SK-N-SH (cell line): Measurements from ENCODE around the gene PAFAH1B1.

Experiments used
- JUND ChIP-seq: IDR thresholded peaks from 2 replicates; pipeline ENCODE4 v1.4.0; 2012
- RAD21 ChIP-seq: IDR thresholded peaks from 2 replicates; pipeline ENCODE4 v1.6.1; 2012; ENCODE audit warnings: mild to moderate bottlenecking, low read length
- SIN3A ChIP-seq: IDR thresholded peaks from 2 replicates; pipeline ENCODE4 v1.6.1; 2012; ENCODE audit warnings: low read depth, mild to moderate bottlenecking, low read length, moderate library complexity, borderline replicate concordance
- TAF1 ChIP-seq: IDR thresholded peaks from 2 replicates; pipeline ENCODE4 v1.6.1; 2012; ENCODE audit warnings: low read depth, mild to moderate bottlenecking, low read length, moderate library complexity, borderline replicate concordance
- TF ChIP-seq, protein P1 (sequence below): fragments of 200-600 bp; sonication (generic); IDR thresholded peaks from 2 replicates; pipeline ENCODE4 v1.6.1; 2017; ENCODE audit warnings: antibody characterized with exemption, mild to moderate bottlenecking, moderate library complexity
- TF ChIP-seq, protein P2 (sequence below): IDR thresholded peaks from 2 replicates; pipeline ENCODE4 v1.4.0; 2012; ENCODE audit warnings: low read depth
- TF ChIP-seq, protein P3 (sequence below): IDR thresholded peaks from 2 replicates; pipeline ENCODE4 v1.6.1; 2012; ENCODE audit warnings: mild to moderate bottlenecking, low read depth, low read length, moderate library complexity

DNA sequence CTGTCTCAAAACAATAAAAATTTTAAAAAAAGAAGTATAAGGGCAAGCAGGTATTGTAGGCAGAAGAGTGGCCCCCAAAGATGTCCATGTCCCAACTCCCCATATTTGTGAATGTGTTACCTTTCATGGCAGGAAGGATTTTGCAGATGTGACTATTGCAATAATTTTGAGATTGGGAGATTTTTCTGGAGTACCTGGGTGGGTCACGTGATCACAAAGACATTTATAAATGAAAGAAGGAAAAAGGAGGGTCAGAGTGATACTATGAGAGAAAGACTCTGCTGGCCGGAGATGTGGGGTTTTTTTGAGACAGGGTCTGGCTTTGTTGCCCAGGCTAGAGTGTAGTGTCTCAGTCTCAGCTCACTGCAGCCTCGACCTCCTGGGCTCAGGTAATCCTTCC lies 27.4 kb upstream of the PAFAH1B1 start:
- TF ChIP-seq TAF1: no peak
- no peak for TF ChIP-seq RAD21
- TF ChIP-seq, protein P1, sequence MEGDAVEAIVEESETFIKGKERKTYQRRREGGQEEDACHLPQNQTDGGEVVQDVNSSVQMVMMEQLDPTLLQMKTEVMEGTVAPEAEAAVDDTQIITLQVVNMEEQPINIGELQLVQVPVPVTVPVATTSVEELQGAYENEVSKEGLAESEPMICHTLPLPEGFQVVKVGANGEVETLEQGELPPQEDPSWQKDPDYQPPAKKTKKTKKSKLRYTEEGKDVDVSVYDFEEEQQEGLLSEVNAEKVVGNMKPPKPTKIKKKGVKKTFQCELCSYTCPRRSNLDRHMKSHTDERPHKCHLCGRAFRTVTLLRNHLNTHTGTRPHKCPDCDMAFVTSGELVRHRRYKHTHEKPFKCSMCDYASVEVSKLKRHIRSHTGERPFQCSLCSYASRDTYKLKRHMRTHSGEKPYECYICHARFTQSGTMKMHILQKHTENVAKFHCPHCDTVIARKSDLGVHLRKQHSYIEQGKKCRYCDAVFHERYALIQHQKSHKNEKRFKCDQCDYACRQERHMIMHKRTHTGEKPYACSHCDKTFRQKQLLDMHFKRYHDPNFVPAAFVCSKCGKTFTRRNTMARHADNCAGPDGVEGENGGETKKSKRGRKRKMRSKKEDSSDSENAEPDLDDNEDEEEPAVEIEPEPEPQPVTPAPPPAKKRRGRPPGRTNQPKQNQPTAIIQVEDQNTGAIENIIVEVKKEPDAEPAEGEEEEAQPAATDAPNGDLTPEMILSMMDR: no peak
- TF ChIP-seq, protein P2, sequence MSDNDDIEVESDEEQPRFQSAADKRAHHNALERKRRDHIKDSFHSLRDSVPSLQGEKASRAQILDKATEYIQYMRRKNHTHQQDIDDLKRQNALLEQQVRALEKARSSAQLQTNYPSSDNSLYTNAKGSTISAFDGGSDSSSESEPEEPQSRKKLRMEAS: no peak
- TF ChIP-seq, protein P3, sequence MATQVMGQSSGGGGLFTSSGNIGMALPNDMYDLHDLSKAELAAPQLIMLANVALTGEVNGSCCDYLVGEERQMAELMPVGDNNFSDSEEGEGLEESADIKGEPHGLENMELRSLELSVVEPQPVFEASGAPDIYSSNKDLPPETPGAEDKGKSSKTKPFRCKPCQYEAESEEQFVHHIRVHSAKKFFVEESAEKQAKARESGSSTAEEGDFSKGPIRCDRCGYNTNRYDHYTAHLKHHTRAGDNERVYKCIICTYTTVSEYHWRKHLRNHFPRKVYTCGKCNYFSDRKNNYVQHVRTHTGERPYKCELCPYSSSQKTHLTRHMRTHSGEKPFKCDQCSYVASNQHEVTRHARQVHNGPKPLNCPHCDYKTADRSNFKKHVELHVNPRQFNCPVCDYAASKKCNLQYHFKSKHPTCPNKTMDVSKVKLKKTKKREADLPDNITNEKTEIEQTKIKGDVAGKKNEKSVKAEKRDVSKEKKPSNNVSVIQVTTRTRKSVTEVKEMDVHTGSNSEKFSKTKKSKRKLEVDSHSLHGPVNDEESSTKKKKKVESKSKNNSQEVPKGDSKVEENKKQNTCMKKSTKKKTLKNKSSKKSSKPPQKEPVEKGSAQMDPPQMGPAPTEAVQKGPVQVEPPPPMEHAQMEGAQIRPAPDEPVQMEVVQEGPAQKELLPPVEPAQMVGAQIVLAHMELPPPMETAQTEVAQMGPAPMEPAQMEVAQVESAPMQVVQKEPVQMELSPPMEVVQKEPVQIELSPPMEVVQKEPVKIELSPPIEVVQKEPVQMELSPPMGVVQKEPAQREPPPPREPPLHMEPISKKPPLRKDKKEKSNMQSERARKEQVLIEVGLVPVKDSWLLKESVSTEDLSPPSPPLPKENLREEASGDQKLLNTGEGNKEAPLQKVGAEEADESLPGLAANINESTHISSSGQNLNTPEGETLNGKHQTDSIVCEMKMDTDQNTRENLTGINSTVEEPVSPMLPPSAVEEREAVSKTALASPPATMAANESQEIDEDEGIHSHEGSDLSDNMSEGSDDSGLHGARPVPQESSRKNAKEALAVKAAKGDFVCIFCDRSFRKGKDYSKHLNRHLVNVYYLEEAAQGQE: no peak
- TF ChIP-seq JUND: no peak
- no peak for TF ChIP-seq SIN3A
